BLaER1 (cell line): ENCODE measurements around the gene PDLIM5.

Experiments used
- H3K27ac ChIP-seq: shearing (Covaris generic); formaldehyde crosslinking; 2 replicates; pipeline ENCODE4 v1.8.1; 2022
- H3K27me3 ChIP-seq: shearing (Covaris generic); formaldehyde crosslinking; 2 replicates; pipeline ENCODE4 v1.8.1; 2022
- H3K36me3 ChIP-seq: shearing (Covaris generic); formaldehyde crosslinking; 2 replicates; pipeline ENCODE4 v1.8.1; 2022
- H3K4me1 ChIP-seq: shearing (Covaris generic); formaldehyde crosslinking; 2 replicates; pipeline ENCODE4 v1.8.1; 2022
- H3K4me2 ChIP-seq: shearing (Covaris generic); formaldehyde crosslinking; 2 replicates; pipeline ENCODE4 v1.8.1; 2022
- H3K4me3 ChIP-seq: shearing (Covaris generic); formaldehyde crosslinking; 2 replicates; pipeline ENCODE4 v1.8.1; 2022
- H3K9ac ChIP-seq: shearing (Covaris generic); formaldehyde crosslinking; 2 replicates; pipeline ENCODE4 v1.8.1; 2022
- H3K9me3 ChIP-seq: shearing (Covaris generic); formaldehyde crosslinking; 2 replicates; pipeline ENCODE4 v1.8.1; 2022
- H4K20me1 ChIP-seq: shearing (Covaris generic); formaldehyde crosslinking; 2 replicates; pipeline ENCODE4 v1.8.1; 2022
- Cebpa-rat ChIP-seq: shearing (Covaris generic); IDR thresholded peaks from 2 replicates; pipeline ENCODE4 v1.8.1; 2022

The PDLIM5 gene

GRCh38 chr4:94564252-94564651, 112.5 kb downstream of the PDLIM5 start:
- no peaks in the 10 kb centered on the region for H3K9me3 ChIP-seq
- H4K20me1 ChIP-seq = no peaks in the 10 kb centered on the region
- no peak overlapping the region for H3K9ac ChIP-seq
- H3K36me3 ChIP-seq = no peaks in the 10 kb centered on the region
- 0 out of 2 replicates have a peak, but pooled peaks cover 4% of the 10 kb centered on the region for H3K4me1 ChIP-seq
- TF ChIP-seq Cebpa-rat = no peak
- no peak overlapping the region for H3K27ac ChIP-seq
- H3K4me2 ChIP-seq = no peak overlapping the region
- no peak overlapping the region for H3K4me3 ChIP-seq
- no peaks in the 10 kb centered on the region for H3K27me3 ChIP-seq

GRCh38 chr4:94566420-94566819, 114.7 kb downstream of the PDLIM5 start:
- H3K4me3 ChIP-seq = no peak overlapping the region
- no peak overlapping the region for H3K4me2 ChIP-seq
- no peak for TF ChIP-seq Cebpa-rat
- no peak overlapping the region for H3K9ac ChIP-seq
- H3K27me3 ChIP-seq = no peaks in the 10 kb centered on the region
- no peaks in the 10 kb centered on the region for H3K36me3 ChIP-seq
- H4K20me1 ChIP-seq = no peaks in the 10 kb centered on the region
- H3K27ac ChIP-seq = no peak overlapping the region
- H3K9me3 ChIP-seq = no peaks in the 10 kb centered on the region
- 0 out of 2 replicates have a peak, but pooled peaks cover 4% of the 10 kb centered on the region for H3K4me1 ChIP-seq

GRCh38 chr4:94567811-94568210, 116.1 kb downstream of the PDLIM5 start:
- no peaks in the 10 kb centered on the region for H3K27me3 ChIP-seq
- H4K20me1 ChIP-seq = no peaks in the 10 kb centered on the region
- H3K27ac ChIP-seq = no peak overlapping the region
- 0 out of 2 replicates have a peak, but pooled peaks cover 4% of the 10 kb centered on the region for H3K4me1 ChIP-seq
- no peak overlapping the region for H3K4me3 ChIP-seq
- no peak overlapping the region for H3K9ac ChIP-seq
- H3K4me2 ChIP-seq = no peak overlapping the region
- no peaks in the 10 kb centered on the region for H3K36me3 ChIP-seq
- H3K9me3 ChIP-seq = no peaks in the 10 kb centered on the region
- TF ChIP-seq Cebpa-rat = no peak

GRCh38 chr4:94570558-94570957, 118.8 kb downstream of the PDLIM5 start:
- no peaks in the 10 kb centered on the region for H4K20me1 ChIP-seq
- no peak for TF ChIP-seq Cebpa-rat
- H3K4me1 ChIP-seq = 0 out of 2 replicates have a peak, but pooled peaks cover under 1% of the 10 kb centered on the region
- no peak overlapping the region for H3K4me2 ChIP-seq
- H3K27ac ChIP-seq = no peak overlapping the region
- no peaks in the 10 kb centered on the region for H3K9me3 ChIP-seq
- H3K36me3 ChIP-seq = no peaks in the 10 kb centered on the region
- H3K9ac ChIP-seq = no peak overlapping the region
- no peak overlapping the region for H3K4me3 ChIP-seq
- H3K27me3 ChIP-seq = no peaks in the 10 kb centered on the region

GRCh38 chr4:94571298-94571697, 119.6 kb downstream of the PDLIM5 start:
- no peaks in the 10 kb centered on the region for H3K27me3 ChIP-seq
- H3K4me3 ChIP-seq = no peak overlapping the region
- H3K4me1 ChIP-seq = no peaks in the 10 kb centered on the region
- no peaks in the 10 kb centered on the region for H3K9me3 ChIP-seq
- H3K36me3 ChIP-seq = no peaks in the 10 kb centered on the region
- H4K20me1 ChIP-seq = no peaks in the 10 kb centered on the region
- no peak overlapping the region for H3K4me2 ChIP-seq
- H3K9ac ChIP-seq = no peak overlapping the region
- no peak for TF ChIP-seq Cebpa-rat
- no peak overlapping the region for H3K27ac ChIP-seq

GRCh38 chr4:94571715-94572114, 120.0 kb downstream of the PDLIM5 start:
- no peaks in the 10 kb centered on the region for H3K9me3 ChIP-seq
- no peak overlapping the region for H3K27ac ChIP-seq
- no peak overlapping the region for H3K9ac ChIP-seq
- H4K20me1 ChIP-seq = no peaks in the 10 kb centered on the region
- no peaks in the 10 kb centered on the region for H3K36me3 ChIP-seq
- H3K4me2 ChIP-seq = no peak overlapping the region
- TF ChIP-seq Cebpa-rat = no peak
- no peak overlapping the region for H3K4me3 ChIP-seq
- no peaks in the 10 kb centered on the region for H3K27me3 ChIP-seq
- no peaks in the 10 kb centered on the region for H3K4me1 ChIP-seq

- H3K9ac ChIP-seq = no peak overlapping the region
Observed at GRCh38 chr4:94574050-94574449, 122.3 kb downstream of the PDLIM5 start.

GRCh38 chr4:94574616-94575015, 122.9 kb downstream of the PDLIM5 start:
- no peak for TF ChIP-seq Cebpa-rat
- Histone ChIP-seq H3K9ac (no peak overlapping the region), H3K27ac (no peak overlapping the region), H3K4me3 (no peak overlapping the region), H3K27me3 (no peaks in the 10 kb centered on the region), H3K36me3 (no peaks in the 10 kb centered on the region), H3K4me1 (no peaks in the 10 kb centered on the region), H3K4me2 (no peak overlapping the region), H4K20me1 (no peaks in the 10 kb centered on the region), H3K9me3 (no peaks in the 10 kb centered on the region)

More at GRCh38 chr4:94574050-94574449, 122.3 kb downstream of the PDLIM5 start:
- TF ChIP-seq Cebpa-rat = no peak
- Histone ChIP-seq H3K9me3 (no peaks in the 10 kb centered on the region), H3K4me3 (no peak overlapping the region), H3K27me3 (no peaks in the 10 kb centered on the region), H3K4me2 (no peak overlapping the region), H3K27ac (no peak overlapping the region), H4K20me1 (no peaks in the 10 kb centered on the region), H3K36me3 (no peaks in the 10 kb centered on the region), H3K4me1 (no peaks in the 10 kb centered on the region)

GRCh38 chr4:94575652-94576051, 123.9 kb downstream of the PDLIM5 start:
- H3K36me3 ChIP-seq = no peaks in the 10 kb centered on the region
- no peak for TF ChIP-seq Cebpa-rat
- no peak overlapping the region for H3K27ac ChIP-seq
- H3K4me2 ChIP-seq = no peak overlapping the region
- no peaks in the 10 kb centered on the region for H3K27me3 ChIP-seq
- H3K9ac ChIP-seq = no peak overlapping the region
- no peaks in the 10 kb centered on the region for H4K20me1 ChIP-seq
- no peaks in the 10 kb centered on the region for H3K4me1 ChIP-seq
- H3K9me3 ChIP-seq = no peaks in the 10 kb centered on the region
- H3K4me3 ChIP-seq = no peak overlapping the region

- Histone ChIP-seq H3K27ac (no peak overlapping the region), H3K4me3 (no peak overlapping the region), H3K9ac (no peak overlapping the region), H3K4me2 (no peak overlapping the region), H4K20me1 (no peaks in the 10 kb centered on the region), H3K4me1 (no peaks in the 10 kb centered on the region), H3K9me3 (no peaks in the 10 kb centered on the region), H3K36me3 (no peaks in the 10 kb centered on the region), H3K27me3 (no peaks in the 10 kb centered on the region)
- no peak for TF ChIP-seq Cebpa-rat
Observed at GRCh38 chr4:94576210-94576609, 124.5 kb downstream of the PDLIM5 start.

GRCh38 chr4:94577136-94577535, 125.4 kb downstream of the PDLIM5 start:
- no peak overlapping the region for H3K4me2 ChIP-seq
- H3K27ac ChIP-seq = no peak overlapping the region
- no peak for TF ChIP-seq Cebpa-rat
- H4K20me1 ChIP-seq = no peaks in the 10 kb centered on the region
- no peak overlapping the region for H3K4me3 ChIP-seq
- H3K27me3 ChIP-seq = no peaks in the 10 kb centered on the region
- no peaks in the 10 kb centered on the region for H3K9me3 ChIP-seq
- H3K36me3 ChIP-seq = no peaks in the 10 kb centered on the region
- H3K9ac ChIP-seq = no peak overlapping the region
- no peaks in the 10 kb centered on the region for H3K4me1 ChIP-seq
